Right lobe of liver (tissue), 6 donors: ENCODE data around the gene OSCAR. TPM values are rescaled to one million over a fixed set of nuclear protein-coding genes. Genes with fewer than 3 reads are reported as not detected.

Source experiments
- ATAC-seq, 4 donors: fragments of 200-7000 bp; cut with Tn5 transposase; one replicate each; pipeline ENCODE4 v1.9.1; 2020; ENCODE audit warnings: mild to moderate bottlenecking in 4 of 4, moderate library complexity in 4 of 4
- DNase-seq, 3 donors: peaks; one replicate each; pipeline ENCODE4 v3.0.0-alpha.2; 2020
- H3K27ac ChIP-seq, 3 donors: fragments of 200-600 bp; one replicate each; pipeline ENCODE4 v1.8.0; 2022
- H3K27me3 ChIP-seq, 2 donors: fragments of 200-600 bp; one replicate each; pipeline ENCODE4 v1.8.0; 2022
- H3K36me3 ChIP-seq, 4 donors: fragments of 200-600 bp; sonication (generic) in 1 of 4; one replicate each; pipeline versions ENCODE4 v1.5.1 to v1.8.0; 2017 to 2022; ENCODE audit warnings: control low read depth in 1 of 4
- H3K4me1 ChIP-seq, 4 donors: fragments of 200-600 bp; sonication (generic) in 1 of 4; one replicate each; pipeline versions ENCODE4 v1.5.1 to v1.8.0; 2017 to 2022; ENCODE audit warnings: control low read depth in 1 of 4
- H3K4me3 ChIP-seq, 3 donors: fragments of 200-600 bp; one replicate each; pipeline ENCODE4 v1.8.0; 2022
- H3K9me3 ChIP-seq, 4 donors: fragments of 200-600 bp; sonication (generic) in 1 of 4; one replicate each; pipeline versions ENCODE4 v1.5.1 to v1.8.0; 2017 to 2022; ENCODE audit warnings: control low read depth in 1 of 4
- POLR2A ChIP-seq: fragments of 450-650 bp; IDR thresholded peaks from one replicate; pipeline ENCODE4 v1.6.1; 2017; ENCODE audit warnings: antibody characterized with exemption, mild to moderate bottlenecking
- WGBS: methylation state at CpG from one replicate; pipeline ENCODE4 v1.1.6; 2018; ENCODE audit warnings: low coverage, low lambda C conversion rate; ENCODE audit not compliant: insufficient coverage; ENCODE audit errors: missing lambda C conversion rate; 5-methylcytosine and 5-hydroxymethylcytosine counted together
- intact Hi-C, 2 donors: fragments of 100-400 bp; cut with DNase I; formaldehyde crosslinking; loops; one replicate each; pipeline versions ENCODE4 v1.11.2 to v1.14.1; 2022
- total RNA-seq, 6 experiments: library from RNA; depleted of rRNA in 2 of 6; stranded (reverse); fragments of >200 nt in 2 of 6; fragmentation: NEBNext Ultra II Directional in 3 of 6; extraction: Animal tissue kit (Norgen Biotek cat#: 25700) in 3 of 6; gene quantifications; one replicate each; pipeline versions ENCODE4 v1.1.0 to v1.2.4, GENCODE V29; 2016 to 2023
- TF ChIP-seq, protein P1 (sequence below), 4 donors: fragments of 200-600 bp in 3 of 4; fragments of 450-650 bp in 1 of 4; IDR thresholded peaks; one replicate each; pipeline versions ENCODE4 v1.5.1 to v1.8.0; 2016 to 2022; ENCODE audit warnings: antibody characterized with exemption in 4 of 4, mild to moderate bottlenecking in 2 of 4
- donor health status: DM: no; HTN: yes; CAD: no.
- donor health status: DM: no; HTN: no; CAD: no.
- donor health status: DM: no; HTN: no; CAD: no.
- donor health status: DM: no; HTN: yes; CAD: no.
- donor health status: DM: no; HTN: yes; CAD: no.

The OSCAR gene
- total RNA-seq, 6 experiments from 2014 or later: 0.53 to 2.6 (median 1.0) TPM

DNA sequence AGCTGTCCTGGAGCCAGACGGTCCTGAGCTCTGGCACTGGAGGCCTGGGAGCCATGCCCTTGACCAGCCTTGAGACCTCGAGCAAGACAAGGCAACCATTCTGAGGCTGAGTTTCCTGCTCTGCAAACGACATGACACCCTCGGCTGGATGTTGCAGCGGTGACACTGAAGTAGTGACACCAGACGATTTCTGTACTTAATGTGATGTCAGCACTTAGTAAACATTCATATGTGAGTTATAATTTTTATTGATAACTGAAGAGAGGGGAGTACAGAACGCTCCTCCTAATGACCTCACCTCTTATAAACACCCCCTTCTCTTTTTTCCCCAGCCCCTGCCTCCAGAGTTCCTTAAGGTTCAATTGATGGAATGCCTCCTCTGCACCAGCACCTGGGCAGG is 7.9 kb upstream of the OSCAR start:
- peak in 1 of 3 donors; percentile 7 for DNase-seq
- WGBS: 74% methylated on average over 6 of the region's 7 CpGs
- no peak overlapping the region for H3K27ac ChIP-seq
- no peaks in the 10 kb centered on the region for H3K9me3 ChIP-seq
- H3K36me3 ChIP-seq: peaks cover 0 to 44% (median 14%) of the 10 kb centered on the region in 4 donors
- H3K27me3 ChIP-seq: no peaks in the 10 kb centered on the region
- H3K4me3 ChIP-seq: no peak overlapping the region
- intact Hi-C loops: no loop called here
- ATAC-seq: no peak
- peaks cover 0 to 4% (median 0%) of the 10 kb centered on the region in 4 donors for H3K4me1 ChIP-seq
- TF ChIP-seq POLR2A: no peak
- TF ChIP-seq, protein P1, sequence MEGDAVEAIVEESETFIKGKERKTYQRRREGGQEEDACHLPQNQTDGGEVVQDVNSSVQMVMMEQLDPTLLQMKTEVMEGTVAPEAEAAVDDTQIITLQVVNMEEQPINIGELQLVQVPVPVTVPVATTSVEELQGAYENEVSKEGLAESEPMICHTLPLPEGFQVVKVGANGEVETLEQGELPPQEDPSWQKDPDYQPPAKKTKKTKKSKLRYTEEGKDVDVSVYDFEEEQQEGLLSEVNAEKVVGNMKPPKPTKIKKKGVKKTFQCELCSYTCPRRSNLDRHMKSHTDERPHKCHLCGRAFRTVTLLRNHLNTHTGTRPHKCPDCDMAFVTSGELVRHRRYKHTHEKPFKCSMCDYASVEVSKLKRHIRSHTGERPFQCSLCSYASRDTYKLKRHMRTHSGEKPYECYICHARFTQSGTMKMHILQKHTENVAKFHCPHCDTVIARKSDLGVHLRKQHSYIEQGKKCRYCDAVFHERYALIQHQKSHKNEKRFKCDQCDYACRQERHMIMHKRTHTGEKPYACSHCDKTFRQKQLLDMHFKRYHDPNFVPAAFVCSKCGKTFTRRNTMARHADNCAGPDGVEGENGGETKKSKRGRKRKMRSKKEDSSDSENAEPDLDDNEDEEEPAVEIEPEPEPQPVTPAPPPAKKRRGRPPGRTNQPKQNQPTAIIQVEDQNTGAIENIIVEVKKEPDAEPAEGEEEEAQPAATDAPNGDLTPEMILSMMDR (IDR thresholded peaks at IDR 0.05): no peak

DNA sequence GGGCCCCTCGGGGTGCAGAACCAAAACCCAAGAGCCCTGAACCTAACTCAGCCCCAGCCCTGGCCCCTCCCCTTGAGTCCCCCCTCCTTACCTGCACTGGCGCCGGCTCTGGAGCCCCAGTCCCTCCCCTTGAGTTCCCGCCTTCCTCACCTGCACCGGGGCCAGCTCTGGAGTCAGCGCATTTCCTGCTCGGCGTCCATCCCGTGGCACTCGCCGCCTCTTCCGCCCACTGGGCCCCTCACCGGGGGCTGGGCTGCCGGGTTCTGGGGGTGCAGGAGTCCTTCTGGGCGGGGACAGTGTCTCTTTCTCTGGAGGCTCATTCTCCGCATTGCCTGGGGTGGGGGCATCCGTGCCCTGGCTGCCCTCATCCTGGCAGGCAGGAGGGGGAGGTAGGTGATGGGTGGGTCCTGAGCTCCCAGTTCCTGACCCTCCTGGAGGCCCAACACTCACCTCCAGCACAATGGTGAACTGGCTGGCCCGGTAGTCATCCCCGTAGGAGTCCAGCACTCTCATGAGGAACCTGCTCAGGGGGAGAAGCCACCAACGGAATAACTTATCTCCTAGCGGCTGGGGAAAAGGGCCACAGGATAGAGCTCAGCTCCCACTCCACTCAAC is 7.4 kb upstream of the OSCAR start:
- intact Hi-C loops: no loop called here
- TF ChIP-seq, protein P1 (IDR thresholded peaks at IDR 0.05): no peak
- no peak for TF ChIP-seq POLR2A
- H3K27ac ChIP-seq: no peak overlapping the region
- no peaks in the 10 kb centered on the region for H3K27me3 ChIP-seq
- 84% methylated on average over 11 of the region's 21 CpGs for WGBS
- H3K36me3 ChIP-seq: peaks cover 0 to 44% (median 14%) of the 10 kb centered on the region in 4 donors
- peaks cover 0 to 6% (median 0%) of the 10 kb centered on the region in 4 donors for H3K4me1 ChIP-seq
- no peaks in the 10 kb centered on the region for H3K9me3 ChIP-seq
- H3K4me3 ChIP-seq: no peak overlapping the region
- no peak for ATAC-seq
- no peak for DNase-seq

DNA sequence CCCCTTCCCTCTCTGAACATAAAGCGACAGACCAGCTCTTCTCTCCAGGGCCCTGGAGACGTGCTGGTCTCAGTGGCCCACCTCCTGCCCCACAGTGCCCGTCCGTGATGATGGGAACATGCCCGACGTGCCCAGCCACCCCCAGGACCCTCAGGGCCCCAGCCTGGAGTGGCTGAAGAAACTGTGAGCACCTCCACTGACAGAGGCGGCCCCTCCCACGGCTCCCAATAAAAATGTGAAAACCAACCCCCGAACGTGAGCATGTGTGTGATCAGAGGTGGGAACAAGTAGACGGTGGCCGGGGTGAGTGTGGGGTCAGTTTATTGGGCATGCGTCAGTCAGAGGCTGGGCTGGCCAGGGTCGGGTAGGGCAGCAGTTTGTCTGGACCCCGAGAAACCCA is 6.1 kb upstream of the OSCAR start:
- WGBS: 81% methylated on average over 10 of the region's 15 CpGs
- Histone ChIP-seq H3K9me3 (no peaks in the 10 kb centered on the region), H3K27me3 (no peaks in the 10 kb centered on the region), H3K27ac (no peak overlapping the region), H3K4me3 (no peak overlapping the region), H3K4me1 (peaks cover 0 to 6% (median 0%) of the 10 kb centered on the region in 4 donors), H3K36me3 (peaks cover 0 to 44% (median 14%) of the 10 kb centered on the region in 4 donors)
- intact Hi-C loops: no loop called here
- TF ChIP-seq, protein P1 (IDR thresholded peaks at IDR 0.05): no peak
- TF ChIP-seq POLR2A: no peak
- ATAC-seq: no peak
- DNase-seq: no peak

DNA sequence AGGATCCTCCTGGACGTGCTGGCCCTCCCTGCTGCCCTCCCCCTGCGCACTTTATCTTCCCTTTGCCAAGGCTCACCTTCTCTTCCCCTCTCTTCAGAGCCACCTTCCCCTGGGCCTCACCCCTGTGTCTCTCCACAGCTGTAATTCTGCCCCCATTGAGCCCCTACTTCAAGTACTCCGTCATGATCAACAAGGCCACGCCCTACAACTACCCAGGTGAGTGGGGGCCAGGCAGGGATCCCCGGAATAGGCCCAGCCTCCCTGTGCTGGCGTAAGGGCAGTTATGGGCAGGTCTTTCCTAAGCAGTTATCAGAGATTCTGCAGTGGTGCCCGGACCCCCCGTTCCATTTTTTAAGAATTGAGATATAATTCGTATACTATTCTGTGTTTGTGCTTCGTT is 5.2 kb upstream of the OSCAR start:
- ATAC-seq (no peak), DNase-seq (no peak)
- TF ChIP-seq POLR2A: no peak
- TF ChIP-seq, protein P1 (IDR thresholded peaks at IDR 0.05): no peak
- Histone ChIP-seq H3K4me3 (no peak overlapping the region), H3K36me3 (peaks cover 0 to 41% (median 13%) of the 10 kb centered on the region in 4 donors), H3K27ac (no peak overlapping the region), H3K27me3 (no peaks in the 10 kb centered on the region), H3K9me3 (no peaks in the 10 kb centered on the region), H3K4me1 (peaks cover 0 to 6% (median 0%) of the 10 kb centered on the region in 4 donors)
- intact Hi-C loops: no loop called here
- WGBS: 90% methylated on average over 9 of the region's 10 CpGs
